Ecto neural progenitor cell (in vitro differentiated cells): ENCODE measurements around the gene COQ2.
"Not testable (repeated sequence)": the region's sequence is repeated elsewhere in the genome, so short reads cannot be mapped to it uniquely, and the experiment has no call there.

ENCODE experiments used
- DNase-seq: peaks from one replicate; pipeline ENCODE4 v3.0.0-alpha.2; 2018; ENCODE audit warnings: low spot score

The COQ2 gene, protein sequence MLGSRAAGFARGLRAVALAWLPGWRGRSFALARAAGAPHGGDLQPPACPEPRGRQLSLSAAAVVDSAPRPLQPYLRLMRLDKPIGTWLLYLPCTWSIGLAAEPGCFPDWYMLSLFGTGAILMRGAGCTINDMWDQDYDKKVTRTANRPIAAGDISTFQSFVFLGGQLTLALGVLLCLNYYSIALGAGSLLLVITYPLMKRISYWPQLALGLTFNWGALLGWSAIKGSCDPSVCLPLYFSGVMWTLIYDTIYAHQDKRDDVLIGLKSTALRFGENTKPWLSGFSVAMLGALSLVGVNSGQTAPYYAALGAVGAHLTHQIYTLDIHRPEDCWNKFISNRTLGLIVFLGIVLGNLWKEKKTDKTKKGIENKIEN

GRCh38 chr4:83284193-83285054 lies at the start of gene COQ2:
Gene COQ2 (minus strand): TSS chr4:83284798. CDS start chr4:83284764, 34 bp downstream.
- peak; percentile 96 for DNase-seq

GRCh38 chr4:83331956-83332355 lies 47.4 kb upstream of the COQ2 start:
- no peak for DNase-seq

GRCh38 chr4:83329521-83330110 lies 45.0 kb upstream of the COQ2 start:
- no peak for DNase-seq

- peak; percentile 49 for DNase-seq
Observed at GRCh38 chr4:83328521-83329187, 44.1 kb upstream of the COQ2 start.

DNA sequence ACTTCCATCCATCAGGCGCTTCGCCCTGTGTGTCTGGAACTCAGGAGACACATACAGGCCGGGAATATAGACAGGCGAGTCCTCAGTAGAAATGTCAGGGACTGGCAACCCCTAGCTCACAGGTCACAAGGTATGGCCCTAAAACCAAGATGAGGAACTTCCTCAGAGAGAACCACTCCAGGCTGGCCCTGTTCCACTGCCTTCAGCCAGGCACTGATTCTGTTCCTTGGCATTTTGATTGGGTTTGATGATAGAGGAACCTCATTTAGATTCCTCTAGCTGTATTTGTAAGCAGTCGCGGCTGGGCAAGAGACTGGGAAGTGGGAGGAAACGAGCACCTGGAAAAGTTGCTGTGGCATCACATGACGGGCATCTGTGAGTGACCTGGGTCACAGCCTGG lies 41.9 kb upstream of the COQ2 start:
- no peak for DNase-seq

DNA sequence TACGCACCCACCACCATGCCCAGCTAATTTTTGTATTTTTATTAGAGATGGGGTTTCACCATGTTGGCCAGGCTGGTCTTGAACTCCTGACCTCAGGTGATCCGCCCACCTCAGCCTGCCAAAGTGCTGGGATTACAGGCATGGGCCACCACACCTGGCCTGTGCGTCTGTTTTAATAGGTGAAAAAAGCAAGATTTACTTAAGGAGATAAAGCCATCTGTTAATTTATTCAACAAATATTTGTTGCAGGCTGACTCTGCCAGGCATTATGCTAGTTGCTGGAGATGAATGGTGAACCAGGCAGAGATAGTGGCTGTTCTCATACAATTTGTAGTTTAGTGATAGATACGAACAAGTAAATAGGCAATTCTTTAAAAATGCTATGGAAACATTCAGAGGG lies 40.7 kb upstream of the COQ2 start:
- DNase-seq: not testable (repeated sequence)

DNA sequence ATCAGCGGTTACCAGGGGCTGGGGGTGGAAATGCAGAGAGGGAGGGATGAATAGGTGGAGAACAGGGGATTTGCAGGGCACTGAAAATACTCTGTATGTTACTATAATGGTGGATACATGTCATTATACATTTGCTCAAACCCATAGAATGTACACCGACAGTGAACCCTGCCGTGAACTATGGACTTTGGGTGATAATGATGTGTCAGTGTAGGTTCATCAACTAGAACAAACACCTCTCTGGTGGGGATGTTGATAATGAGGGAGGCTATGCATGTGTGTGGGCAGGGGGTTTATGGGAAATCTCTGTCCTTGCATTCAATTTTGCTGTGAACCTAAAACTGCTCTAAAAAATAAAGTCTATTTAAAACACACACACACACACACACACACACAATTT lies 38.5 kb upstream of the COQ2 start:
- no peak for DNase-seq

DNA sequence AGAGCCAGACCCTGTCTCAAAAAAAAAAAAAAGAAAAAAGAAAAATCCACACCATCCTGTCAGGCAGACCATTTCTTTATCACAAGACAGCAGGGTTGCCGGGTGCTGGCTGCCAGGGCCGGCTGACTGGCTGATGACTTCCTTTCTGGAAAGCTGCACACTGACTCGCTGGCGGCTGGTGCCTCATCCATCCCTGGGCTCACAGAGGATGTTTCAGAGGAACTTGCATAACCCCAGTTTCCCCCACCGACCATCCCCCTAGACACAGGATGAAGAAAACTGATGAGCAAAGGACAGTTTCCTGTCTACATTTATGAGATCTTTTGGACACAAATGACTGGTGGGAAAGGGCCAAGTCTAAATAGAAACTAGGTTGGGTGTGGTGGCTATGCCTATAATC lies 36.0 kb upstream of the COQ2 start:
- no peak for DNase-seq

DNA sequence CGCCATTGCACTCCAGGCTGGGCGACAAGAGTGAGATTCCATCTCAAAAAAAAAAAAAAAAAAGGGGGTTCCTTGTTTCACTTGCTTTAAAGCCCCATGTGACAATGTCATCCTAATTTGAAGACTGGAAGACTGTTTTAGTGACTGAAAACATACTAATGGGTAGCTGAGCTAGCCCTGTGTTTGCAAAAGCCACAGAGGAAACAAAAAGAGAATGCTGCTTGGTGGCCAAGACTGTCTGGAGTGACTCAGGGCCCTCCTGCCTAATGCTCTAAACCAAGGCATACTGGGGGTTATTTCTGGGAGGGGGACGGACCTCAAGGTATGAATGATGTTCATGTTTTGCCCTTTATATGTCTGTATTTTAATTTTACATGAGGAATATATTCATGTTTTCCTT lies 34.1 kb upstream of the COQ2 start:
- no peak for DNase-seq

- no peak for DNase-seq
Observed at GRCh38 chr4:83317671-83318070, 33.1 kb upstream of the COQ2 start.

GRCh38 chr4:83316459-83317165 lies 32.0 kb upstream of the COQ2 start:
- DNase-seq: no peak

GRCh38 chr4:83315341-83315870 lies 30.8 kb upstream of the COQ2 start:
- no peak for DNase-seq

GRCh38 chr4:83308672-83309071 lies 24.1 kb upstream of the COQ2 start:
- peak; percentile 61 for DNase-seq

DNA sequence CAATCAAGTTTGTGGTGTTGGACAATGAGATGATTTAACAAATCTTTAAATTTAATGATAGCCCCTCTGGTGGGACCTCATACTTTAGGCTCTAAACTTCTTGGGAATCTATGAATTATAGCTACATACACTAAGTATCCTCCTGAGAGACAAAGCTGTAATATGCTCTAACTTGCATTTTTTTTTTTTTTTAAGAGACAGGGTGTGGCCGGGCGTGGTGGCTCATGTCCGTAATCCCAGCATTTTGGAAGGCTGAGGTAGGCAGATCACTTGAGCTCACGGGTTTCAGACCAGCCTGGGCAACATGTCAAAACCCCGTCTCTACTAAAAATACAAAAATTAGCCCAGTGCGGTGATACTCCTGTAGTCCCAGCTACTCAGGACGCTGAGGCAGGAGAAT lies 23.3 kb upstream of the COQ2 start:
- no peak for DNase-seq

DNA sequence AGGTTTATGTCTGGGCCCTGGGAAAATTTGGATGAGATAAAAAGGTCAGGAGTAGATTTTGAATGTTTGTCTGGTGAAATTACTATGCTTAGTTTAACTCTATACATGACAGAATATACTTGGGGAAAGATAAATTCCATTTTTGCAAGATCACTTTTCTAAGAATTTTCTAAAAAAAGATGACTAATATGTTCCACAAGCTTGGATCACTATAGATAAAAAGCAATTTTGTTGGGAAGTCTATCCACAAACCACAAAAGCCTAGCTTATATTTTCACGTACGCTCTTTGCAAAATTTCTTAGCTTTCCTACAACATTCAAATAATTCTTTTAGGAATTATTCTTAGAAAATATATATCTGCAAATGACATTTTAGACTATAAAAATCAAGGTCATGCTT lies 20.6 kb upstream of the COQ2 start:
- no peak for DNase-seq

GRCh38 chr4:83297548-83298260 lies 13.1 kb upstream of the COQ2 start:
- no peak for DNase-seq

DNA sequence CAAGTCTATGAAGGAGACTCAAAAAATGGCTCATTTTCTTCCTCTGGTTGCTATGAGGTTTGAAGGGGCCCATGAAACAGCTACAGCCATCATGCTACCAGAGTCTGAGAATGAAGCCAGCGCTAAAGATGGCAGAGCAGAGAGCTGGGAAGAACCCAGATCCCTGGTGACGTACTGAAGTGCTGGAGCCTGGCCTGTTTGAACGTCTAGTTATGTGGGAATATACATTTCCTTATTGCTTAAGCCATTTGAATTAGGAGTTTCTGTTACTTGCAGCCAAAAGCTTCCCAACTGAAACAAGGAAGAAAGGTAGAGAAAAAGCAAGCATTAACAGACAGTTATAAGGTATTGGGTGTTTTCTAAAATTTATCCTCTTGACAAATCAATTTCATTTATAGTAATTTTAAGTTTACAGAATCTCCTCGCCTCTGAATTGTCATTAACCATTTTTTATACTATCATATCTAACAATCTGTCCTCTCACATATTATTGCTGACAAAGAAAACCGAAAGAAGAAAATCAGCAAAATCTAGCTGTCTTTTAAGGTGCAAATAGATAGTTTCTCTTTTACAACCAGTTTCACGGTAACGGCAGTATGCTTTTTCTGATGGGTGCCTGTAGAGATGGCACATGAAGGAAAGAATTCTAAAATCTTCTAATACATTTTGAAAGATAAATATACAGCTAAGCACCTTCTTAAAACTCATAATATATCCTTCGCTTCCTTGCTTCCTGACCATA lies 8.9 kb upstream of the COQ2 start:
- no peak for DNase-seq

DNA sequence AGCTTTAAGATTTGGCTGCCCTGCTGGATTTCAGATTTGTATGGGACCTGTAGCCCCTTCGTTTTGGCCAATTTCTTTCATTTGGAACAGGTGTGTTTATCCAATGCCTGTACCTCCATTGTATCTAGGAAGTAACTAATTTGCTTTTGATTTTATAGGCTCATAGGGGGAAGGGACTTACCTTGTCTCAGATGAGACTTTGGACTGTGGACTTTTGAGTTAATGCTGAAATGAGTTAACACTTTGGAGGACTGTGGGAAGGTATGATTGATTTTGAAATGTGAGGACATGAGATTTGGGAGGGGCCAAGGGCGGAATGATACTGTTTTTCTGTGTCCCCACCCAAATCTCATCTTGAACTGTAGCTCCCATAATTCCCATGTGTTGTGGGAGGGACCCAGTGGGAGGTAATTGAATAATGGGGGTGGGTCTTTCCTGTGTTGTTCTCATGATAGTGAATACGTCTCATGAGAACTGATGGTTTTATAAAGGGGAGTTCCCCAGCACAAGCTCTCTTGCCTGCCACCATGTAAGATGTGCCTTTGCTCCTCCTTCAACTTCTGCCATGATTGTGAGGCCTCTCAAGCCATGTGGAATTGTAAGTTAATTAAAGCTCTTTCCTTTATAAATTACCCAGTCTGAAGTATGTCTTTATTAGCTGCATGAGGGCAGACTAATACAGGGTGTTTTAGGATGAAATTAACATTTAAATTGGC lies 5.6 kb upstream of the COQ2 start:
- not testable (repeated sequence) for DNase-seq

- DNase-seq: not testable (repeated sequence)
Observed at GRCh38 chr4:83288381-83288780, 3.8 kb upstream of the COQ2 start.
